AG04449 (cell line): ENCODE data around the gene ITGB3.

Experiments
- CTCF ChIA-PET: fragments of 350-600 bp; formaldehyde crosslinking; extraction: SDS; loops from one replicate; lab custom pipeline; 2021; ENCODE audit warnings: antibody characterized with exemption; lab: Yijun Ruan, JAX
- POLR2A ChIA-PET: fragments of 400-600, 350-600 bp; formaldehyde crosslinking; extraction: SDS; loops from one replicate; lab custom pipeline; 2020; ENCODE audit warnings: antibody characterized with exemption, inconsistent platforms; lab: Yijun Ruan, JAX
- DNase-seq: peaks from one replicate; pipeline ENCODE4 v3.0.0-alpha.2; 2010; ENCODE audit warnings: low read depth, low spot score
- H3K4me3 ChIP-seq: 2 replicates; pipeline ENCODE4 v1.5.1; 2011; ENCODE audit warnings: low read depth, mild to moderate bottlenecking, control low read depth, low read length
- TF ChIP-seq, protein P1 (sequence below): IDR thresholded peaks from one replicate; pipeline ENCODE4 v1.5.1; 2011; ENCODE audit warnings: mild to moderate bottlenecking, moderate library complexity, low read length, control low read depth, inconsistent platforms; ENCODE audit not compliant: insufficient read depth; ENCODE audit errors: missing control alignments

ITGB3 gene

DNA sequence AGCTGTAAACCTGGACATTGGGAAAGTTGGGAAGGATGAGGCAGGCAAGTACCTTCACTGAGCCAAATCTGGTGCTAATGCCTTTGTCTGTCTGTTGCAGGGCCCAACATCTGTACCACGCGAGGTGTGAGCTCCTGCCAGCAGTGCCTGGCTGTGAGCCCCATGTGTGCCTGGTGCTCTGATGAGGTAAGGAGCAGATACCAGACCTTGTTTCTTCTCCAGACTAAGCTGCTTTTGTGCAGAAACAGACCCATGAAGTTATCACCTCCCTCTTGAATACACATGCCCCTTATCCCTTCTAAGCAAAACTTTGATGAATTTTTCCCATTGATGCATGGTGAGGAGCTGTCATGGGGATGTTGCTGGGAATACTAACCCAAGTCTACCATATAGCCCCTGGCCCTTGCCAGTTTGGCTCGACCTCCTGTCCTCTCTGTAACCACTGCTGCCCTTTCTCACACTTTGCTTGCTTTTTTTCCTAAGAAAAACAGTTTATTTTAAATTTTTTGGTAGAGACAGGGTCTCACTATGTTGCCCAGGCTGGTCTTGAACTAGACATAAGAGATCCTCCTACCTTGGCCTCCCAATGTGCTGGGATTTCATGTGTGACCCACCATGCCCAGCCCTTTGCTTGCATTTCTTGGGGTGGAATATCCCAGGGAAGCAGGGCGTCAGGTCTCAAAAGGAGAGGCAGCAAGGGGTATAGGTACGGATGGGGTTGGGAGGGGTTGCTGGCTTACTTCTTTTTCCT lies 20.9 kb downstream of the ITGB3 start:
- CTCF ChIA-PET: interaction anchor here (1.2 to 1.8 kb wide), 3 partner anchors 9 to 45 kb away, joined by 3 to 5 read pairs (median 3); no protein-coding TSS in a partner anchor
- no peak for DNase-seq
- no peak overlapping the region for H3K4me3 ChIP-seq
- POLR2A ChIA-PET: interaction anchor here (1.5 kb wide), 2 partner anchors 12 to 85 kb away, joined by 4 read pairs; partner anchors contain the start of gene CDC27
- TF ChIP-seq, protein P1, sequence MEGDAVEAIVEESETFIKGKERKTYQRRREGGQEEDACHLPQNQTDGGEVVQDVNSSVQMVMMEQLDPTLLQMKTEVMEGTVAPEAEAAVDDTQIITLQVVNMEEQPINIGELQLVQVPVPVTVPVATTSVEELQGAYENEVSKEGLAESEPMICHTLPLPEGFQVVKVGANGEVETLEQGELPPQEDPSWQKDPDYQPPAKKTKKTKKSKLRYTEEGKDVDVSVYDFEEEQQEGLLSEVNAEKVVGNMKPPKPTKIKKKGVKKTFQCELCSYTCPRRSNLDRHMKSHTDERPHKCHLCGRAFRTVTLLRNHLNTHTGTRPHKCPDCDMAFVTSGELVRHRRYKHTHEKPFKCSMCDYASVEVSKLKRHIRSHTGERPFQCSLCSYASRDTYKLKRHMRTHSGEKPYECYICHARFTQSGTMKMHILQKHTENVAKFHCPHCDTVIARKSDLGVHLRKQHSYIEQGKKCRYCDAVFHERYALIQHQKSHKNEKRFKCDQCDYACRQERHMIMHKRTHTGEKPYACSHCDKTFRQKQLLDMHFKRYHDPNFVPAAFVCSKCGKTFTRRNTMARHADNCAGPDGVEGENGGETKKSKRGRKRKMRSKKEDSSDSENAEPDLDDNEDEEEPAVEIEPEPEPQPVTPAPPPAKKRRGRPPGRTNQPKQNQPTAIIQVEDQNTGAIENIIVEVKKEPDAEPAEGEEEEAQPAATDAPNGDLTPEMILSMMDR: no peak

DNA sequence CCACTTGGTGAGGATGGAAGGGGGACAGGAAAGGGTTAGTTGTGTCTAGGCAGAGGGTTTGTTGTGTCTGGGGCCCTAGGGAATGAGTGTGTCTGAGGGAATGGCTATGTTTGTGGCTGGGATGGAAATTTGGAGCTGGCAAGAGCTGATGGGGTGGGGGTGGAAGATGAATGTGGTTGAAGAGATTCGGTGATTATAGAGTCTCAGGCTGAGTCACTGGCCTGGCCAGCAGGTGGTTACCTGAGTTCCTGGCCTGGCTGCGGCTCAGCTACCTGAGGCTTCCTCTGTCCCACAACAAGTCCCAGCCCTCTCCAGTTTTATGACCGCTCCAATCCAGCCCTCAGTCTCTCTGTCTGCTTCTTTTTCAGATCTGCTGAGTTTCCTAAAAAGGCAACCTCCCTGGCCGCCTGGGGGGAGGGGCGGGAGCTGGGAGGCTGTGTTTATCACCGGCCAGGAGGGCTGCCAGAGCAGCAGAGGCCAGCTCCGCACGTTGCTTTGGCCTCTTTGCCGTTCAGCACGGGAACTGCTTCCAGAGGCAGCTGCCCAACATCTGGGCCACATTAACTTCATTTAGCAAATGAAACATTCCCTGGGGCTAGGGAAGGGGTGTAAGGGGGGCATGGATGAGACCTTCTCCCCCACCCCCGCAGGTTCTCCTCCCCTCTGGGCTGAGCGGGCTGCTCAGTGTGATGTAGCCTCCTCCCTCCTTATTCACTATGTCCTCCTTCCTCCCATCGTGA lies 21.8 kb downstream of the ITGB3 start:
- no peak for DNase-seq
- TF ChIP-seq, protein P1: no peak
- no peak overlapping the region for H3K4me3 ChIP-seq
- POLR2A ChIA-PET: interaction anchor here (0.9 to 1.5 kb wide), 3 partner anchors 11 to 86 kb away, joined by 4 read pairs; partner anchors contain the start of gene CDC27
- CTCF ChIA-PET: interaction anchor here (1.2 kb wide), 1 partner anchor 46 kb away, joined by 3 read pairs; no protein-coding TSS in a partner anchor

GRCh38 chr17:47276444-47276843 lies 22.8 kb downstream of the ITGB3 start:
- no peak for DNase-seq
- ChIA-PET CTCF (interaction anchor here (1.2 to 1.5 kb wide), 2 partner anchors 11 to 39 kb away, joined by 3 to 5 read pairs; no protein-coding TSS in a partner anchor), POLR2A (interaction anchor here (0.6 to 1.5 kb wide), 2 partner anchors 10 to 344 kb away, joined by 4 to 5 read pairs; no protein-coding TSS in a partner anchor)
- no peak overlapping the region for H3K4me3 ChIP-seq
- TF ChIP-seq, protein P1: no peak

DNA sequence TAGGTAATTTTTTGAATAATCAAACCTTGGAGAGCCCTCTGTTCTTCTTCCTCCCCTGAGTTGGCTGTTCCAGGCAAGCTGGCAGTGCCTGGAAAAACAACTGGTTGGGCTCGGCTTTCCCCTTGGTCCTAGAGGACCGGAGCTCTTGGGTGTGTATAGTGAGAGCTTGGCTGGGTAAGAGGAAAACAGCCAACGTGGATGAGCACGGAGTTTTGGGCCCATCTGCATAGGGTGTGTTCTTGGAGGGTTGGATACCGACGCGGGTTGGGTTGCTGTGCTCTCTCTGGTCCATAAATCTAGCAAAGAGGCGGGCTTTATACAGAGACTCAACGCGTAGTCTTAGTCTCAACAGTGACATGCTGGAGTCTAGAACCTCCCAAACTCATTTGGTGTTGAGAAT lies 23.2 kb downstream of the ITGB3 start:
- H3K4me3 ChIP-seq: no peak overlapping the region
- CTCF ChIA-PET: interaction anchor here (1.2 to 1.5 kb wide), 2 partner anchors 12 to 39 kb away, joined by 3 to 5 read pairs; no protein-coding TSS in a partner anchor
- POLR2A ChIA-PET: interaction anchor here (0.6 kb wide), 1 partner anchor 344 kb away, joined by 5 read pairs; no protein-coding TSS in a partner anchor
- TF ChIP-seq, protein P1: no peak
- no peak for DNase-seq

DNA sequence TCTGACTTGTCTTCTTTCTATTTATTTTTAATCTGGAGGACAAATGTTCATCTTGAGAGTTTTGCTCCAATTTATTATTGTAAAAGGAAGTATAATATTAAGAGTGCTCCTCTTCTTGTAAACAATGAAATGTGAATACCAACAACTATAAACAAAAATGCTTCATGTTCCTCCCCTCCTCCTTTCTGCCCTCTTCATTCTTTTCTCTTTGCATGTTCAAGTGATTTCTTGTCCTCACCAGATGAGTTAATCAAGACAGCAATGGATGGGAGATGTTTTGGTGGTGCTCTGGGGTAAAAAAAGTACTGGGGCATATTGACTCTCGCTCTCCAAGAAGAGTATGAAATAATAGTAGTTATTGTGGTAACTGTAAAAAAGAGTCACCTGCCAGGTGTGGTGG lies 24.3 kb downstream of the ITGB3 start:
- ChIA-PET POLR2A (no interaction called here), CTCF (interaction anchor here (1.5 kb wide), 1 partner anchor 38 kb away, joined by 5 read pairs; no protein-coding TSS in a partner anchor)
- H3K4me3 ChIP-seq: no peak overlapping the region
- TF ChIP-seq, protein P1: no peak
- no peak for DNase-seq
